NB4 (cell line): ENCODE measurements around the gene DDX17.

Experiments used
- CTCF ChIP-seq: IDR thresholded peaks from one replicate; pipeline ENCODE4 v1.5.1; 2012; ENCODE audit warnings: low read depth, low read length
- MYC ChIP-seq: IDR thresholded peaks from 2 replicates; pipeline ENCODE4 v1.6.1; 2011; ENCODE audit warnings: low read depth, low read length
- POLR2A ChIP-seq: IDR thresholded peaks from 2 replicates; pipeline ENCODE4 v1.6.1; 2011; ENCODE audit warnings: mild to moderate bottlenecking; ENCODE audit not compliant: insufficient read length; ENCODE audit errors: extremely low read depth
- TF ChIP-seq, protein P1 (sequence below): IDR thresholded peaks from 2 replicates; pipeline ENCODE4 v1.6.1; 2011; ENCODE audit warnings: low read depth, low read length

- TF ChIP-seq CTCF (no peak), POLR2A (no peak), MYC (no peak)
- TF ChIP-seq, protein P1, sequence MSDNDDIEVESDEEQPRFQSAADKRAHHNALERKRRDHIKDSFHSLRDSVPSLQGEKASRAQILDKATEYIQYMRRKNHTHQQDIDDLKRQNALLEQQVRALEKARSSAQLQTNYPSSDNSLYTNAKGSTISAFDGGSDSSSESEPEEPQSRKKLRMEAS: no peak
Observed at GRCh38 chr22:38501797-38502672, 4.1 kb downstream of the DDX17 start.
